GM21515 (cell line): ENCODE measurements around the gene HOXB6.

Experiments used
- ATAC-seq: cut with Tn5 transposase; IDR thresholded peaks from one replicate; pipeline ENCODE4 v1.9.1; 2021; ENCODE audit not compliant: unreplicated experiment

The HOXB6 gene

DNA sequence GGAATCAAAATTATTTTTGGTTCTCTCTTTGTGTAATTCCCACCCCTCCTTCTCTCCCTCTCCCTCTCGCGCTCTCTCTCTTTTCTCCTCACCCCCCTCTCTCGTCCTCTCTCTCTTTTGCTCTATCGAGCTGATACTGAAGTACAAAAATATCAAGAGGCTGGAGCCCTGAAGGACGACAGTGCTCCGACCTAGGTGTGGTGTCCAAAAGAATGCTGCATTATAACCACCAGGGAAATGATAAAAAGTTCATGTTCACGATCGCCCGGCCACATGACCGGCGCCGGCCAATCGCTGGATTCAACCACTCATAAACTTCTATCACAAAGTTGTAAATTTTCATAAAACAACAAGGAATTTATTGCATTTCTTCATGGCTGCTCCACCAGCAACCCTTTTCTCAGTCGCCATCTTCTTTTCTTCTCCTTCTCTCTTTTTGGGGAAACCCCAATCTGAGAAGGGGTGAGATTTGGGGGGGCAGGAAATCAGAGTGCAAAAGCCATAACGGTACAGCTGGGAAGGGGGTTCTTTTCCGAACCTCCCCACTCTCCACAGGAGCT is at the start of gene HOXB6:
TSS of gene HOXB6 (minus strand) at position 217 of the 560 bp plus-strand sequence. CDS start 6,836 bp downstream, outside the sequence.
- no peak for ATAC-seq

DNA sequence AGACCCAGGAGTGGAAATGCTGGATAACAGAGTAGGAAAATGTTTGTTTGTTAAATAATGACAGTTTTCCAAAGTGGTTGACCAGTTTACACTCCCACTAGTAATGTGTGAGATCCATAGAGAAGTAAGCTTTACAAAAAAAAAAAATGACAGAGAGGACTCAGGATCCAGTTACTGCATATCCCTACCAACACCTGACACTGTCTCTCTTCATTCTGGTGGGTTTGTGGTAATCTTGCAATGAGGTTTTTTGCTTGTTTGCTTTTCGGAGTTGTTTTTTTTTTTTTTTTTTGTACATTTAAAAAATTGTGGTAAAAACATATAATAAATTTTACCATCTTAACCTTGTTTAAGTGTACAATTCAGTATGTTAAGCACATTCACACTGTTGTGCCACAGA is 45.0 kb upstream of the HOXB6 start:
- ATAC-seq: no peak

DNA sequence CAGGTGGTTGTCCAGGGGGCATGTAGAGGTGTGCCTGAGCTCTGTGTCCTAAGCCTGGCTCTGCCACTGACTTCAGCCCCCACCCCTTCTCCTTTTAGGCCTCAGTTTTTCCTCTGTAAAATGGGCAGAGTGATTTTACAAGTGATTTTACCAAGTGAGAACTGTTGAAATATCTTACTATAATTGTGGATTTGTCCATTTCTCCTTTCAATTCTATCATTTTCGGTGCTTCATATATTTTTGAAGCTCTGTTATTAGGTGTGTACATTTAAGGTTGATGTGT is 43.1 kb upstream of the HOXB6 start:
- ATAC-seq: no peak

DNA sequence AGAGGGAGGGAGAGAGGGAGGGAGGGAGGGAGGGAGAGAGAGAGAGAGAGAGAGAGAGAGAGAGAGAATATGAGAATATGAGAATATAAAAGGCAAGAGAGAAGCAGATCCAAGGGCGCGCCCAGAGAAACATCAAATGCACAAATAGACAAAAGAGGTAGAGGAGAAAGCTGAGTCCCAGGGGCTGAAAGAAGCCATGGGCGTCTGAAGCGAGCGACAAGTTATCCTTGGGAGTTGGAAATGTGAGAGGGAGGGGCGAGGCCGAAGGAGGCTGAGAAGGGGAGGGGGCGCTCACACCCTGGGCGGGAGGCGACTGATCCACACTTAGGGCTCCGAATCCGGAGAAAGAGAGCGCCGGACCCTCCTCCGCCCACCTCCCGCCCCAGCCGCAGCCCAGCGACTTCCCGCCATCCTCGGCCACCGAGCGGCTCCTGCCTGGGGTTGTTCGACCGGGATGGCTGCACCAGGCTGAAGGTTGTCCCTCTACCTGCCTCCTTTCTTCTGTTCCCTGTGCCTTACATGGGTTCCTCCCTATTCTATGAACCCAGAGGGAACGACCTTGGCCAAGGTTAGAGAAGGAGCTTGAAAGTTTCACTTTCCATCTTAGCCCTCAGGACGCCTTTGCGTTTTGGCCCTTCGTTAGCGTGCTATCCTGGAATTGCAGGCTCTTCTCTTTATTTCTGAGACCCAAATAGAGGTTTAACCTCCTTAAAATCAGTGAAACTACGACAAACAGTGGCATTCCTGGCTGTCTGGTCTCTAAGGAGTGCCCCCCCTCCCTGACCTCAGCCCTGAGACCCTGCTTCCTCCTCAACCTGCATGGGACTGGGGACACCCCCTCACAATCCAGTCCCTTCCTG is 42.5 kb upstream of the HOXB6 start:
- no peak for ATAC-seq

DNA sequence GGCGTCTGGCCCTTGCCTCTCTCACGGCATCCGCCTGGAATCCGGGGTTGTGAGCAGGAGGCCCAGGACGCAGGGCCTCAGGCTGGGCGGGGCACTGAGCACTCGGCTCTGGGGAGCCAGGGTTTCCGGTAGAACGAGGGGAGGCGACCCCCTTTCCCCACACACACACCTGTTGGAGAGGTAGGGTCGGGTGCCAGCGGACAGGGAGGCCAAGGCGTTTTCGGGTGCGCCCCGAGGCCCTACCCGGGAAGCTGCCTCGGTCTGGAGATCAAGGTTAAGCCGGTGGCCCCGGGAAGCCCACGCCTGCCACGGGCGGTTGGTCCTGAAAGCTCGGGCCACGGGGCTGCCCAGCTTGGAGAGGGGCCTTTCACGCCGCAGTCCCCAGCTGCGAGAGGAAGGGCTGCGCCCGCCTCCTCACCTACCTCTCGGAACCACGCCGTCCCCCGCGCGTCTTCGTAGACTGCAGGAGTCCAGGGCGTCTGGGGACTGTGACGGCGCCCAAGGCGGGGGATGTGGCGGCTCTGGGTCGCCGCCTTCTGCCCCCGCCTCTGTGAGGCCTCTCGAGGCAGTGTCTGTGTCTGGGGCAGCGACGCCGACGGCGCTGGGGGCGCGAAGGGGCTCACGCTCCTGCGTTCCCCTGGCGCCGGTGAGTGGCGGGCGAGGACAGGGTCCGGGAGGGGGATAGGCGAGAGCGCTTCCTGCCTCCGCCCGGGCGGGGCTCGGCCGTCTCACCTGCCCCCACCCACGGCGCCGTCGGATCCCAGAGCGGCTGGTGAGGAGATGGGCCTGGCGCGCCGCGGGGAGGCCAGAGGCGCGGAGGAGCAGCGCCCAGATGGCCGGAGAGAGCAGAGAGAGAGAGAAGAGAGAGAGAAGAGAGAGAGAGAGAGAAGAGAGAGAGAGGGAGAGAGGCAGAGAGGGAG is 41.7 kb upstream of the HOXB6 start:
- no peak for ATAC-seq

DNA sequence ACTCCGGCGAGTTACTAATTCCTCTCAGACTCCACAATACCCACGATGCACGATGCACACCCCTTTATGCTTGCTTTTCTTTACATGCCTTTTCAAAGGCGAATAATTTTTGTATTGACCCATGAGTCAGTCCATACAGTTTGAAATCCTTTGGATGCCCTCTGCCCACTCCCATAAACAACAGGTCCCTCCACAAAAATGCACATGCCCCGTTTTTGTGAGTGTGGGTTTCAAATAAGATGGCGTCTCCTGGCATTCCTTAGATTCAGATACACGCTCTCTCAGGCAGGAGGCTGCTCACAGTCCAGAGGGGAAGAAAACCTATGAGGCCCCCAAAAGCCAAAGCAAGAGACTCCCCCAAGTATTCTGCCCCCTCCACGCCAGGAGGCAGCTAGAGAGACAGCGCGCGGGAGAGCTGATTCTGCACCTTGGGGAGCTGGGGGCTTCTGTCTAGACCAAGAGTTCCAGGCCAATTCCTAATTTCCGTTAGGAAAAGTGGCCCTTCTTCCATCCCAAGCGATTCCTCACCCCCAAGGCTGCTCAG is 40.9 kb upstream of the HOXB6 start:
- no peak for ATAC-seq

DNA sequence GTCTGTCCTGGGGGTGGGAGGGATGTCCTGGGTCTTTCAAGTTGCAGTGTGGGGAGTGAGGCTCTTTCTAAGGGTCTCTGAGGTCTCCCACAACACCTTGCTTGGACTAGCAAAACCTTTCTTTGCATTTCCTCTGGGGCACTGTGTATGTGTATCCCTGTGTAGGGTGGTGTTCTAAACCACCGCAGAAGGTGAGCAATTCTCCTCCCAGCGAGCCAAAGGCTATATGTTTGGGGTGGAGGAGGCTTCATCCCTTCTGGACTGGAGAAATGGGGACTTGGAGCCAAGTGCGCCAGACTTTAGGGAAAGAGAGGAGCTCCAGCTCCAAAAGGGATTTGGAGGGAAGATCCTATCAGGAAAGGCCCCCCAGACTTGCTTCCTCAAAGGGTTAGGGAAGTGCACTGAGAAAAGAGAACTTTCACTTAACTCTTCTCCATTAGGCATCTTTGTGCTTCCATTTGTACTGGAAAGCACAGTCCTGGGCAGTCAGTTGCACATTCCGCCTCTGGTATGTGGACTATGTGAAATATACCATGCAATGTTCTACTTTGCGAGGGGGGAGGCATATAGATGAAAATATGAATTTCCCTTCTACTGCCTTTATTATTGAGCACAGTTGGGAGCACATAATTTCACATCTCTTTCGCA is 40.2 kb upstream of the HOXB6 start:
- no peak for ATAC-seq

DNA sequence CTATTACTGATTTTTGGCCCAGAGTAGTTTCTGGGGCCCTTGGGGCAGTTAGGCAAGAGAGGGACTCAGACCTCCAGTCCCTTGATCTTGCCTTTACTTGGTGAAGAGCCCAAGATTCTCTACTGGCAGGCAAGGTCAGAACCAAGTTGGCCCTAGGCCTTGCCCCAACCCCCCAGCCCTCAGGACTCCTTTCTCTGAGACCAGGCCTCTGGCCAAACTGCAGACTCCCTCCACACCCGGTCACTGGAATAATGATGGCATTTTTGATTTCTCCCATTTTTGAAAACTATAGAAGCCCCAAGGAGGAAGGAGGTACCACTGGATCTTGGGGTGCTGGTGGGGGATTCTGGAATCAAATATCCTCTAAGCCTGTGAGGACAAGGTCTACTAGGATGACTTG is 39.4 kb upstream of the HOXB6 start:
- ATAC-seq: no peak

DNA sequence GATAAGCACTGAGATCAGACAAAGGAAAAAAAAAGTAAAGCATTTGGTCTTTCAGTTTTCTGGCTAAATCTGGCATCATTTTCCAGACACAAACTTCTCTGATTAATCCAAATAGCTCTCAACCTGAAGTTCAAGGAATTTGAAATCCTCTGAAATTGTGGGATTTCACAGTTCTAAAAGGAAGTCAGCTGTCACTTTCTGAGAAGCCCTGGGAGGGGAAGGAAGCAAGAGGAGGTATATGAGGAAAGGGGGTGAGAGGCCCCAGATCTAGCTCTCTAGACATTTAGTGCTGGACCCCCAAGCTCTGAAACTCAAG is 38.9 kb upstream of the HOXB6 start:
- no peak for ATAC-seq

DNA sequence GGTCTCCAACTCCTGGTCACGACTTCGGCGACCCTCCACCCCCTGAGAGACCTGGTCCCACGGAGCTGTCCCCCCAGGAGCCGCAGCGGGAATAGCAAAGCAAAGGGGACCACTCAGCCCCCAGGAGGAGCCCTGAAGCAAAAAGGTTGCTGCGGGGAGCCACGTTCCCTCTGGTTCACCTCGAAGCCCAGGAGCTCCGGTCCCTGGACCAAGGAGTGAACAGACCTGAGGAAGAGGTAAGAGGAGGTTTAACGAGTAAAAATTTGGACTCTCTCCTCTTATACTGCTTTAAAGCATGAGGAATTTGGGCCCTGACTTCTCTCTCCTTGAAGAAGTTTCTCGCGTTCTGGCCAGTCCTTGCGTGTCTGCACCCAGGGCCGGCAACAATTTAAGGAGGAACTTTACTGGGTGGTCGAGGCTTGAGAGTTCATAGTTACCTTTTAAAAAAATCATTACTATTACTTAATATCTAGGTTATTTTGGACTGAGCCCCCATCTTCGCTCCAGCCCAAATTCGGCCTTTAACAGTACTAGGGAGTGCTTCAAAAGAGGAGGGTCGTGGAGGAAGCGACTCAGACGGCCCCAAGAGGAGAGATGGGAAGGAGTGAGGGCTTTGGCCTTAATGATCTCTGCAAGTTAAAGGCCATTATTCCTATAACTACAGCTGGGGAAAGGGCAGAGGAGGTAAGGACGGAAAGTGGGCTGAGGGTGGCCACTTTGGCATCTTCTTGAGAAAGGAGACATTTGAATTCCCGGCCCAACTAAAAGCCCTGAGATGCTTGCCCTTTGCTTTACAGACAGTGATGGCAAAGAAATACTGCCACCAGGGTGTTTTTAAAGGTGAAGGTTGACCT is 38.3 kb upstream of the HOXB6 start:
- ATAC-seq: no peak

DNA sequence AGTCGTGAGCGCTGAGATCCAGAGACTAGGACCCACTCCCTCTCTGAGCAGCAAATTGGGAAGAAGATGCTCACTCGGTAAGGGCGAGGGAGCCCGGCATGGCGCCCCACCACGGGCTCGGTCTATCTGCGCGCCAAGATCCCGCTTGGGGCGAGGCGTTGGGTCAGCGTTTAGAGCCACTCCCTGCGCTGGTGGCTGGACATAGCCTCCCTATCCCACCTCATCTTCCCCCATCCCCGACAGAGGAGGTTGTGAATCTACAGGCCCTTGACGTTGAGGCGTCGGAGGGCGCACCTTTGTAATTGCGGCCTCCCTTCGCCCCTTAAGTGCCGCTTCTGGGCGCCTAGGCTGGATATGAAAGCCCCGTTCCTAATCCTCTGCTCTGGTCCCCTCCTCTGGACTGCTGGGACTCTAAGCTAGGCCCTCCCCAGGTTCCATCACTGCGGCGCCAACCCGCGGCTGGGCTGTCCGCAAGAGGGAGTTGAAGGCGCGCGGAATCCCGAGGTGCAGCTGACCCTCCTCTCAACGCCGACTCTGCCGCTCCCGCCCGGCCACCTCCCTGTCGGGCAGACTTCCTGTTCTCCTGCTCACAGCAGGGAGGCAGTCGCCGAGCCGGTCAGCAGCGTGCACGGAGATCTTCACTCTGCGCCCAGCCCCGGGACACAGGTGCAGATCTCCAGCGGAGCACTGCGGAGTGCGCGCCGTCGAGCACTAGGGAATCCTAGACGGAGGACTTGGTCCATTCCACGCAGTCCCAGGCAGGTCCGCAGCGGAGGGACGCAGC is 37.5 kb upstream of the HOXB6 start:
- ATAC-seq: no peak

DNA sequence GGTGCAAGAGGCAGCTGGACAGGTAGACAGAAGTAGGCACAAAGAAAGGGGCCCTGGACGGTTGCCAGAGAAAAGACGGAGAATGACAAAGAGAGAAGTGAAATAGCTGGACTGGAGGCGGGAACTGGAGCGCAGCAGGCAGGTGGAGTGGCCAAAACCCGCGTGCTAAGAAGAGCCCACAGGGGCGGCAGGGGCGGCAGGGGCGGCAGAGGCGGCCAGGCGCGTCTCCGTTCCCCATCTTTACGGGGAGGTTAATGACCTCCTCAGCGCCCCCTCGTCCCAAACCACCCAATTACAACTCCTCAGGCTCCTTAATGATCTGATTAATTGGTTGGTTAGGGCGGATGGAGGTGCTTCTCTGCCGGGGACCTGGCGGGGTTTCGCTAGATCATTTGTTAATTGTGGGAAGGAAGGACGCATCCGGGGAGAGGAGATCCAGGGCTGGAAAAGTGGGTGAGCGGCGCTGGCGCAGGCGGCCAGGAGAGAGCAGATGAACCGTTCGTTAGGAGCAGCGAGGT is 36.8 kb upstream of the HOXB6 start:
- no peak for ATAC-seq

DNA sequence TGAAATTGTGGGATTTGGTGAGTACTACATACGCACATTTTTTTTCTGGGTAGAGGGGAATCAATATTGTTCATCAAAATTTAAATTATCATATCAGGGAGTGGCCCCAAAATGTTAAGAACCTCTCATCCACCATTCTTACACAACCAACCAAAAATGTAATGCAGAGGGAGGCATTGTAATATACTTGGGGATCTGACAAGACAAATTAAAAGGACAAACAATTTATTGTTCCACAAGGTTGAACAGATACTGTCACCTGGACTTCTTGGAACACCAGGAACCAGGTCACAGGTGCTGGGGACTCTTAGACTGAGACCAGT is 36.0 kb upstream of the HOXB6 start:
- no peak for ATAC-seq

DNA sequence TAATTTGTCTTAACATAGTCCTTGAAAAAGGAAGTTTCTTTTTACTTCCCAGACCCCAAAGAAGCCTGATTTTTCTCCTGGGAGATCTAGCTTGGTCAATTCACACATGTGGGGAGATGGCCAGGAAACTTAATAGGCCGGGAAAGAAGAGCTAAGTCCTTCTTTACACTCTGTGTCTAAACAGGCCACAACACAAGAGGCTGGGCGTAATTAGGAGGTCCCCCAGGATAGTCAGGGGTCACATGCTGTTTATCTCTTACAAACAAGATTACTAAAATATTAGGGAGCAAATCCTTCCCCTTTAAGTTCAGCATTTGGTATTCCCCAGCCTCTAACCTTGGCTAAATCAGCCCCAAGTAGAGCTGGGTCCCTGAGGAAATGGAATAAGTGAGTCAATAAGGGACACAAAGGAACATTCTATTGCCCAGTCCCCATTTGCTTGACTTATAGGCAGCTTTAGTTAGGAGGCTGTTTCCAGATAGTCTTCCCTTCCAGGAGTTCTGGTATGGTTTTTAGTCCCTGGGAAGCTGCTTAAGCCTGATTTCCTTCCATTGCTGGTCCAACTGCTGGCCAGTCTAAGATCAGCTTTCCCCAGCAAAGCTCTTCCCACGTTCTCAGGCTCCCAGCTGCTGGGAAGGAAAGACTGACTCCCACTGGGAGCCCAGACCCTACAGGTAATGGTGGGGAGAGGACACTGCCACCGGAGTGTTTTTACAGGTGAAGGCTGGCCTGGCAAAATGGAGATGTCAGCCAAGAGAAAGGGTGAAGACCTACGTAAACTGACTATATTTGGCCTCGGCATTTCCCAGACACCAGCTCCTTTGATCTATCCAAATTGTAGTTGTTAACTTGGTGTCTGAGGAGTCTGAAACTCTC is 35.4 kb upstream of the HOXB6 start:
- no peak for ATAC-seq

DNA sequence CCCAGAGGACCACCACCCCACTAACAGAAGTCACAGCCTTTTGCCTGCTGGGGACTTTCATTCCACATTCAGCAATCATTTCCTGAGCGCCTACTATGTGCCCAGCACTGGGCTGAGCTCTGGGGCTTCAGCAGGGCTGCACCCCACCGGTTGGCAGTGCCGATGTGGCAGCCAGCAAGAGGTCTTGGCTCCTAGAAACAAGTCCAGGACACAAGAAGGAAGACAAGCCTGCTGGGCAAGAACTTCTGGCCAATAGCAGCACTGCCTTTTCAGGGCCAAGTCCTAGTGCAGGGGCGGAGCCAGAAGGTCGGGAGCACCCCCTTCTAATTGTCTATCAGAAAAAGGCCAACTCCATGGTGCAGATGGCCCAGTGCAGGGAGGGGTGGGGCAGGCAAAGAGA is 34.4 kb upstream of the HOXB6 start:
- ATAC-seq: no peak

DNA sequence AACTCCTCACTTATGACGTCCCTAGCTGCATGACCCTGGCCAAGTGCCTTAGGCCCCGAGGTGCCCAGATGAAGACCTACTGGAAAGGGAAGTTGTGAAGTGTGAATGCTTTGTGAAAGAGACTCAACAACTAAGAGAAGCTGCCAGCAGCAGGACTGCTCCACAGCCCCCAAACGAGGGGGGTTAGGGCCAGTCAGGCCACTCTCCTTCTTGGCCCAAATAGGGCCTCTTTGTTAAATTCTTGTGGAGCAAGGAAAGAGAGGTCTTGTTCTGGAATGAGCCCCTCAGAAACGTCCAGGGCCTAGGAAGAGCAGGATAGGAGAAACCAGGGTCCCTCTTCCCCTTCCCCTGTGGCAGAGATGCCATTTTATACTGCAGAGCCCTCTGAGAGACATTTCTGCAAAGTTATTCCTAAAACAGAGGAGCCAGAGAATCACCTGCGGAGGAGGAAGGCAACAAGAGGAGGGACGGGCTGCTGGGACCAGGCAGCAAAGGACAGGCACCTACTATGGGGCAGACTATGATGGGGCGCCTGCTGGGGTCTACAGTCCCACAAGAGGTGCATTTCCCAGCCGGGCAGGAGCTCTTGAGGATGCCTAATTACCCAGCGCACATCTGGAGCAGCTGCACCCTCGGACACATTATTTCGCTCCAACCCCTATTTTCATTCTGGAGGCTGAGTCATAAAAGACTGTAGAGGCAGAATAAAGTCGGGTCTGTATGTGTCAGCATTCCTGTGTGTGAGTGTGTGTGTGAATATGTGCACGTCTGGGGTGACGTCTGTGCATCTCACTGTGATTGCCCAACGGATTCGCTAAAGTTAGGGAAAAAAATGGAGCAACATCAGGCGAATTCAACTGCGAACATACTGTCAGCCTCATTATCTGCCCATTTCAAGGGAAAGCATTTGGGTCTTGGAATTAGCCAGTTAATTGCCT is 32.8 kb upstream of the HOXB6 start:
- no peak for ATAC-seq

DNA sequence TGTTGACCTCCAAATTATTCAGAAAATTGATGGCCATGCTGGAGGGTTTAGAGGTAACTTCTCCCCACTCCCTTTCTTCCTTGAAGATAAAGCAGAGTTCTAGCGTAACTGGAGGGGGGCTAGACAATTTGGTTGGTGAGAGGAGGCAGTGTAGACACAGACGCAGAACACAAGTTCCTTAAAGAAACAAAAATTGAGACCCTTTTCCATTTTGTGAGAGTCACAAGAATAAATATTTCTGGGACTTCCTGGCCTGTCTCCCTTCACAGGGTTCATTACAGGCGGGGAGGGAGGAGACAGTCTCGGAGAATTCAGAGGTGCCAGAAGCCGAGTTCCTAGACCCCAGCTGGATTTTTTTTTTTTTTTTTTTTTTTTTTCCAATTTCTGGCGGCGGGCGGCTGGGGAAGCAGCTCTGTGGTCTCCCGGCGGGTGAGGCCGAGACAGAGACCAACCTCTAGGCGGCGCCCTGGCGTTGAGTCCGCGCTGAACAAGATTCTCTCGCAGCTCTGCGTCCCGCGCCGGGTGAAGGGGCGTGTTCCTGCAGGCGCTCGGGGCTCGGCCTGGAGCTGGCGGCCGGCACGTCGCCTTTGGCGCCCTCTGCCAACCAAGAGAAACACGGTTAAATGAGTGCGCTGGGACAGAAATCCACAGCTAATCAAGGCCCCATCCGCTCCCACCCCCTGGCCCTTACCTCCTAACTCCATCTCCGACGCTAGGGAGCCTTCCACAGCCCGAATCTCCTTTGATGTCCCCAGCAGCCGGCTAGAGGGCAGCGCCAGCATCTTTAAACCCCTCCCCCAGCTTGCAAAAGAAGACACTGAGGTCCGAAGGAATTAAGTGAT is 31.6 kb upstream of the HOXB6 start:
- no peak for ATAC-seq
